SU-DHL-6 (cell line): Measurements from ENCODE around the gene CCDC86.

Experiments used
- H2AFZ ChIP-seq: fragments of 200-600 bp; sonication (generic); 2 replicates; pipeline ENCODE4 v1.6.1; 2014; ENCODE audit warnings: low read depth, mild to moderate bottlenecking, moderate library complexity, mixed read lengths, antibody characterized with exemption, low read length; ENCODE audit not compliant: severe bottlenecking
- H3F3A ChIP-seq: fragments of 200-600 bp; shearing (Covaris generic); 2 replicates; pipeline ENCODE4 v1.6.0; 2016; ENCODE audit warnings: antibody characterized with exemption, mild to moderate bottlenecking; ENCODE audit not compliant: insufficient read depth
- H3K27ac ChIP-seq: fragments of 200-600 bp; sonication (generic); 2 replicates; pipeline ENCODE4 v1.5.1; 2016; ENCODE audit warnings: low read depth, mild to moderate bottlenecking, low read length, moderate library complexity, mixed read lengths
- H3K27me3 ChIP-seq: fragments of 200-600 bp; sonication (generic), shearing (Covaris generic); 2 replicates; pipeline ENCODE4 v1.6.0; 2014; ENCODE audit warnings: mild to moderate bottlenecking, low read length
- H3K36me3 ChIP-seq: fragments of 200-600 bp; sonication (generic); 2 replicates; pipeline ENCODE4 v1.6.1; 2014; ENCODE audit warnings: mild to moderate bottlenecking, low read length, mixed read lengths
- H3K4me2 ChIP-seq: fragments of 300-600, 200-600 bp; shearing (Covaris generic), sonication (generic); 2 replicates; pipeline ENCODE4 v1.6.0; 2014; ENCODE audit warnings: low read length, low read depth, mild to moderate bottlenecking; ENCODE audit not compliant: poor library complexity, severe bottlenecking
- H3K4me3 ChIP-seq: fragments of 200-600 bp; sonication (generic); 2 replicates; pipeline ENCODE4 v1.5.1; 2014; ENCODE audit warnings: antibody characterized with exemption, low read length, mild to moderate bottlenecking, mixed read lengths; ENCODE audit not compliant: insufficient read depth, poor library complexity, severe bottlenecking
- H3K79me2 ChIP-seq: fragments of 200-600 bp; sonication (generic); 2 replicates; pipeline ENCODE4 v1.6.1; 2014; ENCODE audit warnings: mild to moderate bottlenecking, low read length, moderate library complexity; ENCODE audit not compliant: insufficient read depth
- H3K9ac ChIP-seq: fragments of 200-600 bp; sonication (generic); 2 replicates; pipeline ENCODE4 v1.7.0; 2014; ENCODE audit warnings: mild to moderate bottlenecking, low read length
- H3K9me2 ChIP-seq: fragments of 200-600 bp; sonication (generic); replicated peaks from 2 replicates; pipeline ENCODE4 v1.6.1; 2014; ENCODE audit warnings: low read length; ENCODE audit not compliant: insufficient read depth
- H3K9me3 ChIP-seq: fragments of 200-600 bp; sonication (generic); 2 replicates; pipeline ENCODE4 v1.6.1; 2014; ENCODE audit warnings: low read length, mixed read lengths; ENCODE audit not compliant: insufficient read depth
- H4K20me1 ChIP-seq: fragments of 200-600 bp; sonication (generic); 2 replicates; pipeline ENCODE4 v1.6.1; 2014; ENCODE audit warnings: low read depth, mild to moderate bottlenecking, antibody characterized with exemption, low read length, moderate library complexity, mixed read lengths
- EZH2phosphoT487 ChIP-seq: fragments of 200-600 bp; sonication (generic), shearing (Covaris generic); conservative IDR thresholded peaks from 2 replicates; pipeline ENCODE4 v1.6.1; 2018; ENCODE audit warnings: mild to moderate bottlenecking, antibody characterized with exemption, low read length, moderate library complexity, mixed read lengths
- TF ChIP-seq, protein P1 (sequence below): fragments of 200-600 bp; sonication (generic); IDR thresholded peaks from one replicate; pipeline ENCODE4 v1.5.1; 2017; ENCODE audit warnings: antibody characterized with exemption, mild to moderate bottlenecking, low read length, moderate library complexity; ENCODE audit not compliant: insufficient read depth, poor library complexity, severe bottlenecking

Gene CCDC86

GRCh38 chr11:60863550-60864521 lies 21.9 kb downstream of the CCDC86 start:
- Histone ChIP-seq H3K4me2 (no peak overlapping the region), H3K9me3 (no peaks in the 10 kb centered on the region), H3K79me2 (no peaks in the 10 kb centered on the region), H3K36me3 (no peaks in the 10 kb centered on the region), H3K27me3 (no peaks in the 10 kb centered on the region), H3K9me2 (no peaks in the 10 kb centered on the region), H3K27ac (no peak overlapping the region), H3F3A (no peaks in the 10 kb centered on the region), H2AFZ (no peak overlapping the region), H4K20me1 (no peaks in the 10 kb centered on the region), H3K4me3 (no peak overlapping the region), H3K9ac (no peak overlapping the region)
- TF ChIP-seq, protein P1, sequence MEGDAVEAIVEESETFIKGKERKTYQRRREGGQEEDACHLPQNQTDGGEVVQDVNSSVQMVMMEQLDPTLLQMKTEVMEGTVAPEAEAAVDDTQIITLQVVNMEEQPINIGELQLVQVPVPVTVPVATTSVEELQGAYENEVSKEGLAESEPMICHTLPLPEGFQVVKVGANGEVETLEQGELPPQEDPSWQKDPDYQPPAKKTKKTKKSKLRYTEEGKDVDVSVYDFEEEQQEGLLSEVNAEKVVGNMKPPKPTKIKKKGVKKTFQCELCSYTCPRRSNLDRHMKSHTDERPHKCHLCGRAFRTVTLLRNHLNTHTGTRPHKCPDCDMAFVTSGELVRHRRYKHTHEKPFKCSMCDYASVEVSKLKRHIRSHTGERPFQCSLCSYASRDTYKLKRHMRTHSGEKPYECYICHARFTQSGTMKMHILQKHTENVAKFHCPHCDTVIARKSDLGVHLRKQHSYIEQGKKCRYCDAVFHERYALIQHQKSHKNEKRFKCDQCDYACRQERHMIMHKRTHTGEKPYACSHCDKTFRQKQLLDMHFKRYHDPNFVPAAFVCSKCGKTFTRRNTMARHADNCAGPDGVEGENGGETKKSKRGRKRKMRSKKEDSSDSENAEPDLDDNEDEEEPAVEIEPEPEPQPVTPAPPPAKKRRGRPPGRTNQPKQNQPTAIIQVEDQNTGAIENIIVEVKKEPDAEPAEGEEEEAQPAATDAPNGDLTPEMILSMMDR, result no peak
- no peak for TF ChIP-seq EZH2phosphoT487

- no peak overlapping the region for H3K4me2 ChIP-seq
- TF ChIP-seq EZH2phosphoT487, result no peak
- TF ChIP-seq, protein P1, result no peak
Observed at GRCh38 chr11:60864856-60865513, 23.1 kb downstream of the CCDC86 start.

DNA sequence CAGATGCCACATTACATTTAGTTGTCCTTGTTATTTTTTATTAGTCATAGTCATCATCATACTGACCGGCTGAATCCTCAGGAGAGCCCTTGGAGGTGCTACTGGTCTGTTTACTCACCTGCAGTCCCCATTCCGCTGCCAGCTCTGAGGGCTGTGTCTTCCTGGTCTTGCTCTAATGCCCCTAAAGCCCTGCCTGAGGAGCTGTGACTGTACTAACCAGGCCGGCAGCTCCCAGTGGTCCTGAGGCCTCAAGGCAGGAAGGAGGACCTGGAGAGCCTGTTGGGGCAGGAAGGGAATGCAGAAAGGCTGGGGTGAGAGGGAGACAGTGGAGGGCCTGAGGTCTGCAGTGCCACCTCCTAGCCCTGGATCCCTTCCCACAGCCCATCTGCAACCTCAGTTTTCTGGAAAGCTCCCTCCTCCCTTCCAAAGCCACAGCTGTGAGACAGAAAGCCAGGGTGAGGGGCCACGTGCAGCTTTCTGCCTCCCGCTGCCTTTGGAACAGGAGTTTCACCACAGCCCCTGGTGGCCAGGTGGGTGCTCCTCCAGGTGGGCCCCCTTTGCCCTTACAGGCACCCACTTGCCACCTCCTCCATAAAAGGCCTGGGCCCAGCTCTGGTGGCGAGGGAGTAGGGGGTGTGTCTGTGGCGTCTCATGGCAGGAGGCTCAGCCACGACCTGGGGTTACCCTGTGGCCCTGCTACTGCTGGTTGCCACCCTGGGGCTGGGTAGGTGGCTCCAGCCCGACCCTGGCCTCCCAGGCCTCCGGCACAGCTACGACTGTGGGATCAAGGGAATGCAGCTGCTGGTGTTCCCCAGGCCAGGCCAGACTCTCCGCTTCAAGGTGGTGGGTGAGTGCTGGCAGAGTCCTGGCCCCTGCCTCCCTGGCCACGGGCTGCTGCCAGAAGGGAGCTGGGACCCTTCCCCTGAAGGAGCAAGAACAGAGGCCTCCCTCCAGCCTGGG lies 25.3 kb downstream of the CCDC86 start, which contains the start of gene ZP1:
Gene ZP1, plus strand, starts transcription at position 632 of the 960 bp plus-strand sequence. Its CDS starts 20 bp downstream, at position 652.
- H3K4me2 ChIP-seq, result no peak within 1 kb of the TSS
- H2AFZ ChIP-seq, result no peak within 1 kb of the TSS
- H3K9me3 ChIP-seq, result no peaks in the 10 kb centered on the region
- H3K79me2 ChIP-seq, result no peaks in the 10 kb centered on the region
- H3F3A ChIP-seq, result no peaks in the 10 kb centered on the region
- H3K27ac ChIP-seq, result no peak within 1 kb of the TSS
- no peaks in the 10 kb centered on the region for H3K36me3 ChIP-seq
- H3K9me2 ChIP-seq, result no peaks in the 10 kb centered on the region
- no peaks in the 10 kb centered on the region for H3K27me3 ChIP-seq
- no peak within 1 kb of the TSS for H3K4me3 ChIP-seq
- no peak within 1 kb of the TSS for H3K9ac ChIP-seq
- TF ChIP-seq EZH2phosphoT487, result no peak
- TF ChIP-seq, protein P1, result no peak
- no peaks in the 10 kb centered on the region for H4K20me1 ChIP-seq

More at GRCh38 chr11:60864856-60865513, 23.1 kb downstream of the CCDC86 start:
- H3K79me2 ChIP-seq, result no peaks in the 10 kb centered on the region
- H3K36me3 ChIP-seq, result no peaks in the 10 kb centered on the region
- H3K27ac ChIP-seq, result no peak overlapping the region
- H3K9me2 ChIP-seq, result no peaks in the 10 kb centered on the region
- H3K27me3 ChIP-seq, result no peaks in the 10 kb centered on the region
- H3K9me3 ChIP-seq, result no peaks in the 10 kb centered on the region
- H3K9ac ChIP-seq, result no peak overlapping the region
- H3F3A ChIP-seq, result no peaks in the 10 kb centered on the region
- no peak overlapping the region for H3K4me3 ChIP-seq
- H4K20me1 ChIP-seq, result no peaks in the 10 kb centered on the region
- H2AFZ ChIP-seq, result no peak overlapping the region
